Forelimb muscle (tissue), 1 donor: ENCODE results near the gene TTC9. TPM values are rescaled to one million over a fixed set of nuclear protein-coding genes. Genes with fewer than 3 reads are reported as not detected.

Source experiments
- DNase-seq: peaks from one replicate; pipeline ENCODE4 v3.0.0-alpha.2; 2013; ENCODE audit warnings: low read depth
- polyA plus RNA-seq: library from polyadenylated mRNA; unstranded; fragments of 120-200 nt; gene quantifications from one replicate; pipeline ENCODE4 v1.2.1, GENCODE V29; 2013; ENCODE audit not compliant: insufficient read length

TTC9 gene
- polyA plus RNA-seq, result 10.9 TPM

DNA sequence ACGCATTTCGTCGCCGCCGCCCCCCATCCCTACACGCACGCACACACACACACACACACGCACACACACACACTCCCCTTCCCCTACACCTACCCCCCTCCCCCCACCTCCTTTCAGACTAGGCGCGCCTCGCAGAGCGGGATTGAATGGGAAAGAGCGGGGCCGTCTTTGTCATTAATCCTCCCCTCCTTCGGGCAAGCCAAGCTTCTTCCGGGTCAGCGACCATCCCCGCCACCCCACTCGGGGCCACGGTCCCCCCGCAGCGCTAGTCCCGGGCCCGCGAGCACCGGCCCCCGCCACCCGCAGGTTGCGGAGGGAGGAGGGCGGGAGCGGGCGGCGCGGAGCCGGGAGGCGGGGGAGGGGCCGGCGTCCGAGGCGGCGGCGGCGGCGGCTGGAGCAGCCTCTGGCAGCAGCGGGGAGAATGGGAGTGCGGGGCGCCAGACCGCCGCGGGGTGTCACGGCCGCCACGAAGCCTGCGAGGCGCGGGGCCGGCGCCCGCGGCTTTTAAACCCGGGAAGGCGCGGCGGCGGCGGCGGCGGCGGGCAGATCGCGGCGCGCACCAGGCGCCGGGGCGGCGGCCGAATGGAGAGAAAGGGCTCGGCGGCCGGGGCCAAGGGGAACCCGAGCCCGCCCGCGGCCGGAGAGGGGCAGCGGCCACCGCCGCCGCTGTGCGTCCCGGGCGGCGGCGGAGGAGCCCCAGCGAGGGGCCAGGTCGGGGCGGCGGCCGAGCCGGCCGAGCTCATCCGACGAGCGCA lies at the start of gene TTC9:
TSS of gene TTC9 (plus strand) at position 369 of the 755 bp plus-strand sequence. CDS start at position 583, 214 bp downstream.
- no peak for DNase-seq

GRCh38 chr14:70594461-70594860 lies 47.3 kb upstream of the TTC9 start:
- DNase-seq, result no peak

DNA sequence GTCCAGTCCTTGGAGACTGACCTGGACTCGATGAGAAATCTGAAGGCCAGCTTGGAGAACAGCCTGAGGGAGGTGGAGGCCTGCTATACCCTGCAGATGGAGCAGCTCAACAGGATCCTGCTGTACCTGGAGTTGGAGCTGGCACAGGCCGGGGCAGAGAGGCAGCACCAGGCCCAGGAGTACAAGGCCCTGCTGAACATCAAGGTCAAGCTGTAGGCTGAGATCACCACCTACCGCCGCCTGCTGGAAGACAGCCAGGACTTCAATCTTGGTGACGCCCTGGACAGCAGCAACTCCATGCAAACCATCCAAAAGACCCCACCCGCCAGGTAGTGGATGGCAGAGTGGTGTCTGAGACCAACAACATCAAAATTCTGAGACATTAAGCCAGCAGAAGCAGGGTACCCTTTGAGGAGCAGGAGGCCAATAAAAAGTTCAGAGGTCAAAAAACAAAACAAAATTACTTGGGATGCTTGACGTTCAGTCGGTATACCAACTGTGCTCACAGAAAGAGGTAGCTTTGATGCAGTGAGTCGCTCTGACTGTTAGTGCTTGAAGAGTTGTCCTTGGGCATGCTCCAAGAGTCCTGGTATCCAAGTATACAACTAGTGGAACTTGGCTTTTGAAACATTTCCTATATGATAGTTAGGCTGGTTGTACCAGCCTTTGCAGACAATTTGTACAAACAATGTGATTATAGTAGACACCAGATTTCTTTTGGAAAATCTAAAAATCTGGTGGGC lies 46.1 kb upstream of the TTC9 start:
- no peak for DNase-seq

DNA sequence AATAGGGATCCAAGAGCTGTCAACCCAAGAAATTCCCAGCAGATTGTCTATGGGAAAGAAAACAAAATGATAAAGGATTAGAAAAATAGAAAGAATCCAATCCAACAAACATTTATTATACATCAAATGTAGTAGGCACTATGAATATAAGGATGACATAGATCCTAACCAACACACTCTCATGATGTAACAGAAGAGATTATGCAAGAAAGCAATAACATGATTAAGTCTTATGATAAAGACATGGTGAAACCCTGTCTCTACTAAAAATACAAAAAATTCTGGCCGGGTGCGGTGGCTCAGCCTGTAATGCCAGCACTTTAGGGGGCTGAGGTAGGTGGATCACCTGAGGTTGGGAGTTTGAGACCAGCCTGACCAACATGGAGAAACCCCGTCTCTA lies 44.0 kb upstream of the TTC9 start:
- DNase-seq, result no peak

GRCh38 chr14:70599345-70599744 lies 42.4 kb upstream of the TTC9 start:
- DNase-seq, result no peak

DNA sequence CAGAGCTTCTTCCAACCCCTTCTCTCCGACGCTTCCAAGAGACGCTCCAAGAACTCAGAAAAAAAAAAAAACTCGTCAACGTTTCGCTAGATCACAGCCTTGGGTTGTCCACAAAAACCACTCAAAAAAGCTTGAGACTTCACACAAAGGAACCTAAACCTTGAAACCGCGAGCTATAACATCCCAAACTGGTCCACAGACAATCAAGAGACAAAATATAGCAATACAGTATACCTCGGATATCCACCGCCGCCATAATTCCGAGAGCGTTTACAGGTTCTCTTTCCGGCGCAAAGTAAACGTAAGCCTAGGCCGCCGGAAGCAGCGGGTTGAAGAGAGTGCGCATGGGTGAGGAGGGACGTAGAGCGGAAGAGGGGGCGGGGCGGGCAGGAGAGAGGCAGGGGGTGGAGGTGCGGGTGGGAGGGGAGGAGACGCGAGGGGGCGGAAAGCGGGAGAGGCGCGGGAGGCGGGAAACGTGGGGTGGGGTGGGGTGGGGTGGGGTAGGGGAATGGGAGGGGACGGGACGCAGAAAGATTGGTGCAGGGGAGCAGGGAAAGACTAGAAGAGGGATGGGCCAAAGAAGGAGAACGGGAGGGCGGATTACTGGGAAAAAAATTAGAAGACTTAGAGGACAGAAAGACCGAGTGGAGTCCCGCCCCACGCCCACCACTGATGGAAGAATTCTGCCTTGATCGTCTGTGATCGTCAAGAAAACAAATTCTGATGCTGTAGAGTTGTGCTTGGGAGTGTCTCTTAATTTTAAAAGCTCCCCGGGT lies 41.1 kb upstream of the TTC9 start, which contains the start of gene MED6:
TSS of gene MED6 (minus strand) at position 274 of the 776 bp plus-strand sequence. CDS start at position 256, 18 bp downstream.
- peak; percentile 83 for DNase-seq

DNA sequence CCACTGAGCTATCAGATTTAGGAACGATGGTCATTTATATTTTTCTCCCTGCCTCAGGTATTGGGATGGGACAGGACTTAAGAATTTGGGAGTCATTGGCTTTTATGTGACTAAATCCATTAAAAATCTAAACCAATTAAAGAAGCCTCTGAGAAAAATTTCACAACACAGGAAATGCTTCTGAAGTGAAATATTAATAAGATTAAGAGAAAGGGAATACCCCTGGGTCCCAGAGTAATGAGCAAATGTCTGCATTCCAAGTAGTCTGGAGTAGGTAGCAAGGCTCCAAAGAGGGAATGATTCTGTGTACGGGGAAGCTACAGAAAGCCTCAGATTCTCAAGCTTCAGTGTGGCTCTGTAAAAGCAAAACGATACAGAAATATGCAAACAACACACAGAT lies 40.6 kb upstream of the TTC9 start:
- DNase-seq, result no peak

GRCh38 chr14:70602254-70602653 lies 39.5 kb upstream of the TTC9 start:
- no peak for DNase-seq

GRCh38 chr14:70611216-70611615 lies 30.5 kb upstream of the TTC9 start:
- DNase-seq, result no peak

GRCh38 chr14:70616646-70617045 lies 25.1 kb upstream of the TTC9 start:
- DNase-seq, result no peak

DNA sequence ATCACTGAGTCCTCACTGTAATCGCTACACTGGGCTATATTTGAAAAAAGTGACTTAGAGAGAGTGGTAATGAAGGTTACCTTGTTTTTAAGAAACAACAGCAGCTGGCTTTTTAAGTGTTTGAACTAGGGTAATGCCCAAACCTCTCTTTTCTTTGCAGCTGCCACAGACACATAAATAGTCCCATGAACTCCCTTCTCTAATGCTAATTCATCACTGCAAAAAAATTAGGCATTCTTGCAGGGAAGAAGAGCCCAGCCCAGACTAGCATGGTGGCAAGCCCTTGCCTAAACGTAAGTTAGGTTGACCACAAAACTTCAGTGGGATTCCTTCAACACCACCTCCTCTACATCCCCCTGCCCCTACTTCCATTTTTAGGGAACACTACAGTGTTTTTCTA lies 23.4 kb upstream of the TTC9 start:
- no peak for DNase-seq

DNA sequence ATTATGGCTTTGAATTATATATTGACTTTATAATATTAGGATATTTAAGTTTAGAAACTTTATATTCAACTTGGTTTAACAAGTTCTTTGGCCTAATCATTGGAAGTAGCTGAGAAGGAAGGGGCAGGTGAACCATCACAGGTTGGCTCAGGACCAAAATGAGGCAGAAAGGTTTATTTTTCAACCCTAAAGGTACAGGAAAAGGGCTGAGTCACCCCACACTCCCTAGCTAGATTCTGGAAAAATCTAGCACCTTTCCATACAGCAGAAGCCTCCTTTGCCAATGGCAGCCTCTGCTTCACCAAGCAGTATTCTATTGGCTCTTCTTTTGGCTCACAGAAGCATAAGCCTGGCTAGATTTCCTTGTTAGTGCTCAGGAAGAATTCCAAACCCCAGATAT lies 22.0 kb upstream of the TTC9 start:
- DNase-seq, result no peak

DNA sequence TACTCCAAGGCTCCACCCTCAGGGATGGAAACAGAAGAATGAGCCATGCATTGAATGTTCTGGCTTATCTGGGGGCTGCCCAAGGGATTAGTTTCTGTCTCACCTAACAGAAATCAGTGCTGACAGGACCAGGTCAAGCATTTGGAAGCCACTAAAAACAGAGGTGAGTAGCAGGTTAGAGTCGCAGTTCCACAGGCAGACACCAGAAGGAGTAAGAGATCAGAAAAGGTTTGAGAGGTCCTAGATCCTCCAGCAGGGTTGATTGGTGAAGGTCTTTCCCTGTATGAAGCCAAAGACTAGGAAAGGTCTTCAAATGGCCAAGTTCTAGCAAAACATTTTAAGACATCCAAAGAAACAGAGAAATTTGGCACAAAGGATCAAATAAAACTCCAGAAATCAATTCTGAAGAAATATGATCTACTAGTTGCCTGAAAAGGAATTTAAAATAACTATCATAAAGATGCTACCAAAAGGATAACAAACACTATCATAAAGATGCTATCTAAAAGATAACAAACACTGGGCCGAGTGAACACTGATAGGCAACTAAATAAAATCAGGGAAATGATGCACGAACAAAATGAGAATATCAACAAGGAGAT lies 19.5 kb upstream of the TTC9 start:
- DNase-seq, result no peak

DNA sequence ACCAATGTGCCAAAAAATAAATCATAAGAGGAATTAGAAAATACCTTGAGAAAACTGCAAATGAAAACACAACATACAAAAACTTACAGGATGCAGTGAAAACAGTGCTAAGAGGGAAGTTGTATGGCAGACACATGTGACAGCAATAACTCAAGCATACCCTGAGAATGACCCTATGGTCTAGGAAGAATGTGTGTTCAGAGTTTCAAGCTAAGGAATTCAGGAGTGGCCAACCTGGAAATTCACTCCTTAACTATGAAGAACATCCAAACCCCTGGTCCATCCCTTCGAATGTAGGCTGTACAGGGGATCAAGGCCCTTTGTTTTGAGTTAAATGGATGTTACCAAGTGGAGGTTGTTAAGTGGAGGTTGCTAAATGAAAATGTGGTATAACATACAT lies 16.7 kb upstream of the TTC9 start:
- DNase-seq, result no peak

DNA sequence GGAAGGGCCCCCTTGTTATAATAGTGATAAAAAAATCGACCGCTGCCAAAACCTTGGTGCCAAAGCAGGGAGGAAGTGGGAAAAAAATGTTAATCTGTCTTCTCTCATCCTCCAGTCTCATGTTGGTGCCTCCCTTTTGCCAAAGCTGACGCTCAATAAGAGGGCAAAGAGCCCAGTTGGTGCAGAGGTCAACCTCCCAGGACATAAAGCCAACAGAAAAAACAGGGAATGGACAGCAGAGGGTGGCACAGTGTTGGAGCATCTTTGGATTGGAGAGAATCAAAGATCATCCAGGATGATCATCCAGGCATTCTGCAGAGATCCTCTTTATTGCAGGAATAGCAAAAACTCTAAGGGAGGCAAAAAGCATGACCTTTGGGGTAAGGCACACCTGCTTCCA lies 9.8 kb upstream of the TTC9 start:
- DNase-seq, result no peak

GRCh38 chr14:70635971-70636595 lies 5.6 kb upstream of the TTC9 start:
- no peak for DNase-seq

GRCh38 chr14:70638416-70638815 lies 3.3 kb upstream of the TTC9 start:
- DNase-seq, result no peak

DNA sequence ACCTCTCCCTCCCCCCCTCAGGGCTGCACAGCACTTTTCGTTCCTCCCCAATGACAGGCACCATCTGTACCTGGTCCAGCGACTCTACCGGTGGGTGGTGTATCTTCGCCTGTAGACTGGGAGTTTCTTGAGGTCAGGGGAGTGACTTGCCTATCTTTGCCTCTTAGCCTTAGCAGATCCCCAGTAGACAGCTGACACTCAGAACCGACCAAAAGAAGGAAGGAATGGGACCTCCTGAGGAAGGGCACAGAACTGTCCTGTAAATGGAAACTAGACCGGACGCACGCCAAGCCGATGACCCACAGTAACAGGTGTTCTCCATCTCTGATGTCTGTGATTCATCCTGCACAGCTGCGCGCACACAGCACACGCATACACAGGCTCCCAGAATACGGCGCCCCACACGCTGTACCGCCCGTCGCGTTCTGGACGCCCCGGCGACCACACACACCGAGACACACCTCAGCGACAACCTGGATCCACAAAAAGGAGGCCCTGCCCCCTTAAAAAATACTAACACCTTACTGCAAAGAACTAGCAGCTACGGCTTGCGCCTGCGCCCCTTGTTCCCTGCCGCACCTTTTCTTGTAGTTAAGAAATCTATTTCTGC lies 673 bp upstream of the TTC9 start:
- DNase-seq, result no peak

DNA sequence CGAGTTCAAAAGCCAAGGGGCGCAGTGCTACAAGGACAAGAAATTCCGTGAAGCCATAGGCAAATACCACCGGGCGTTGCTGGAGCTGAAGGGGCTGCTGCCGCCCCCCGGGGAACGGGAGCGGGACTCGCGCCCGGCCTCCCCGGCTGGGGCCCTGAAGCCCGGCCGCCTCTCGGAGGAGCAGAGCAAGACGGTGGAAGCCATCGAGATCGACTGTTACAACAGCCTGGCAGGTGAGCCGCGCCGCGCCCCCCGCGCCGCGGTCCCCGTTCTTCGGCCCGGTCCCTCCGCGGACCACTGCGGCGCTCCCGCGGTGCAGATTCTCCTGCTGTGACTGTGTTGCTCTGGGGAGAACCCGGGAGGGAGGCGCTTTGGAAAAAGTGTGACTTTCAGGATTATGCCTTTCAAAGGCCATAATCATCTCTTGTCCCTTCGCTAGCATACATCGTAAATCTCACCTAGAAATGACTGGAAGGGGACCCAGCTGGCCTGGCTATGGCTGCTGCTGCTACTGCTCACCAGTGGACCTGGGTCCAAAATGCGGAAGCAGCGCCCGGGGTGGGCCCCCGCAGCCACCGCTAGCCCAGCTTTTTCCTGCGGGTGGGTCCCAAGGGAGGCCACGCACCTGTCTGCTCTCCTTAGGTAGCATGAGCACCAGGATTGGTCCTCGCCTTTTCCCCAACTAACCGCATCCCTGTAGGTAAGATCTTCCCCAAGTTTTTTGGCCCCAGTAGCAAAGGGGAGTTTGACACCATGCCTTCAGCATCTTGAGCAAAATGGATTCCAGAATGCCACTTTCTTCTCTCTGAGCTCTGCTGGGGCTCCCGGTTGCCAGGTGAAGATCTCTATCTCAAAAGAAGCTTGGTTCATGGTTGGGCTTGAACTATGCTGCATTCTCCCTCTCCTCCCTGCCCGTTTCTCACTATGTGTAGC lies 853 bp downstream of the TTC9 start:
- no peak for DNase-seq

- no peak for DNase-seq
These were observed 2.3 kb downstream of the TTC9 start for GRCh38 chr14:70643967-70644366.
